ENCODE results near the gene CFL1.

- TF ChIP-seq CTCF (IDR thresholded peaks at IDR 0.05) (no peak), POLR2A (IDR thresholded peaks at IDR 0.05) (no peak), POLR2AphosphoS5 (IDR thresholded peaks at IDR 0.05) (no peak)
Measured at GRCh38 chr11:65843811-65844210, 14.2 kb downstream of the CFL1 start.
